NT2/D1 (cell line): ENCODE data around the gene MYLK2.

ENCODE experiments used
- SUZ12 ChIP-seq: IDR thresholded peaks from 2 replicates; pipeline ENCODE4 v1.6.1; 2011; ENCODE audit not compliant: insufficient read length, insufficient read depth; ENCODE audit errors: extremely low read depth
- YY1 ChIP-seq: IDR thresholded peaks from 2 replicates; pipeline ENCODE4 v1.6.1; 2011; ENCODE audit not compliant: insufficient read length, insufficient read depth
- ZNF274 ChIP-seq: IDR thresholded peaks from 2 replicates; pipeline ENCODE4 v1.6.1; 2011; ENCODE audit warnings: mild to moderate bottlenecking, low read depth, low read length

GRCh38 chr20:31836853-31837608, 17.9 kb downstream of the MYLK2 start:
- TF ChIP-seq SUZ12: no peak
- TF ChIP-seq YY1: no peak
- TF ChIP-seq ZNF274: no peak
